ENCODE results near the gene KANK4. TPM values are rescaled to one million over a fixed set of nuclear protein-coding genes. Genes with fewer than 3 reads are reported as not detected.

KANK4 gene
- total and polyA plus RNA-seq, 8 donors, result 2.4 to 12.5 (median 8.6) TPM

DNA sequence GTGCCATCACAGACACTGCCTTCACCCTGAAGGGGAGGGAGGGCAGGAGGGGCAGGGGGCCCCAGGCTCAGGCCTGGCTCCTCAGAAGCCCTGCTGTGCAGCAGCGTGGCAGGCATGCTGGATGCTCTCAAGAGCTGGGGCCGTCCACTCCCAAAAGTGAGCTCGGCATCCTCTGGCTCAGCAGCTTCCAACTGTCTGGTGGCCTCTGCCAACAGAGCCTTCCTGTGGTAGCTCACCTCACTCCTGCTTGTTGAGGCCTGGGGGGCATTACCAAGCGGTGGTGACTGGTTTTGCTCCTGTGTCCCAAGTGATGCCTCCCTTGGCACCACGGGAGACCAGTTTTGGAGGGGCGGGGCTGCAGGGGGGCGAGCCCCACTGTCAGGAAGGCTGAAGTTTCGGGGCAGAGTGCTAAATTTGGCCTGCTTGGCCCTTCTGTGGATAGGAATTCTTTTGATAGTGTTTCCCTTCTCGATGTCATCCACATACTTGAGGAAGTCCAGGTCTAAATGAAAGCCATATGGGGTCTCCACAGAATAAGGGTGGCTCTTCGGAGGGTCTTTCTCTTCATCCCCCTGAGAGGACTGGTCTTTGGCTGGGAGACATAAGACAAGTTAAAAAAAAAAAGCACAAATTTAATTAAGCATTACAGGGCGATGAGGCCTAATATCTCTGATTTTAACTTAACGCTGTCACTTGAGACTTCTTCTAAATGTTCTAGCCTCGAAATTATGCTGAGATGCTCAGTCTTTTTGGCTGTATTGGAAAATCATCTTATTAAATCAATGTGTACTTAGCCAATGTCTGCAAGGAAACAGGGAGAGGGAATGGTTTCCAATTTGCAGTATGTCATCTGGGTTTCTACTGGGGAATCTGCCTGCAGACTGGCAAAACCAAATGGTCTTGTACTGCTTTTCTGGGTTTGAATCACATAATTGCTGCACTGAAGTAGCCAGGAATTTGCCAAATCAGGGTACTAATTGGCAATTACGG is 44.4 kb downstream of the KANK4 start:
- ATAC-seq, result no peak
- H3K27ac ChIP-seq, result no peak overlapping the region
- no peaks in the 10 kb centered on the region for H3K9me3 ChIP-seq
- H3K27me3 ChIP-seq, result no peaks in the 10 kb centered on the region
- 91% methylated on average over 14 of the region's 14 CpGs for WGBS, 2 donors
- intact Hi-C loops (cut with DNase I), result no loop called here
- H3K4me3 ChIP-seq, result no peak overlapping the region
- no peaks in the 10 kb centered on the region for H3K4me1 ChIP-seq
- H3K36me3 ChIP-seq, result peaks cover 0 to 5% (median 0%) of the 10 kb centered on the region in 3 donors
- DNase-seq, result no peak
- FAIRE-seq, result no peak
- TF ChIP-seq, protein P1, sequence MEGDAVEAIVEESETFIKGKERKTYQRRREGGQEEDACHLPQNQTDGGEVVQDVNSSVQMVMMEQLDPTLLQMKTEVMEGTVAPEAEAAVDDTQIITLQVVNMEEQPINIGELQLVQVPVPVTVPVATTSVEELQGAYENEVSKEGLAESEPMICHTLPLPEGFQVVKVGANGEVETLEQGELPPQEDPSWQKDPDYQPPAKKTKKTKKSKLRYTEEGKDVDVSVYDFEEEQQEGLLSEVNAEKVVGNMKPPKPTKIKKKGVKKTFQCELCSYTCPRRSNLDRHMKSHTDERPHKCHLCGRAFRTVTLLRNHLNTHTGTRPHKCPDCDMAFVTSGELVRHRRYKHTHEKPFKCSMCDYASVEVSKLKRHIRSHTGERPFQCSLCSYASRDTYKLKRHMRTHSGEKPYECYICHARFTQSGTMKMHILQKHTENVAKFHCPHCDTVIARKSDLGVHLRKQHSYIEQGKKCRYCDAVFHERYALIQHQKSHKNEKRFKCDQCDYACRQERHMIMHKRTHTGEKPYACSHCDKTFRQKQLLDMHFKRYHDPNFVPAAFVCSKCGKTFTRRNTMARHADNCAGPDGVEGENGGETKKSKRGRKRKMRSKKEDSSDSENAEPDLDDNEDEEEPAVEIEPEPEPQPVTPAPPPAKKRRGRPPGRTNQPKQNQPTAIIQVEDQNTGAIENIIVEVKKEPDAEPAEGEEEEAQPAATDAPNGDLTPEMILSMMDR (IDR thresholded peaks at IDR 0.05), result no peak

DNA sequence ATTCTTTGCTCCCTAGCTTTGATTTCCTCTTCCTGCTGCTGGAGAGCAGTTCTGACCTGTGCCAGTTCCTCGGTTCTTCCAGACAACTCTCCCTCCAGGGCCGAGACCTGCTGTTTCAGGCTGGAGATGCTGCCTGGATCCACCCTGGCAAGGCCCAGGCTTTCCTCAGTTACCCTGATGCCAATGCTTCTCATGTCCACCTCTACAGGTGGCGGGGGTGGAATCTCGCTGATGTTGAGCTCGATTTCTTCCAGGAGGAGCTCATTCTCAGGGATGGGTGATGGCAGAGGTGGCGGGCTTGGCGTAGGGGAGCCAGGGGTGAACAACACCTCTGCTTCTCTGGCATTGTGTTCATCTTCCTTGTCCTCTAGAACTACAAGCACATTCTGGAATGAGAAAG is 45.3 kb downstream of the KANK4 start:
- TF ChIP-seq, protein P1 (IDR thresholded peaks at IDR 0.05), result no peak
- H3K27me3 ChIP-seq, result no peaks in the 10 kb centered on the region
- DNase-seq (no peak), ATAC-seq (no peak), FAIRE-seq (no peak)
- H3K9me3 ChIP-seq, result no peaks in the 10 kb centered on the region
- no peaks in the 10 kb centered on the region for H3K4me1 ChIP-seq
- H3K4me3 ChIP-seq, result no peak overlapping the region
- peaks cover 0 to 5% (median 0%) of the 10 kb centered on the region in 3 donors for H3K36me3 ChIP-seq
- H3K27ac ChIP-seq, result no peak overlapping the region
- intact Hi-C loops (cut with DNase I), result no loop called here
- 96 to 99% methylated on average over 7 of the region's 7 CpGs for WGBS, 2 donors

DNA sequence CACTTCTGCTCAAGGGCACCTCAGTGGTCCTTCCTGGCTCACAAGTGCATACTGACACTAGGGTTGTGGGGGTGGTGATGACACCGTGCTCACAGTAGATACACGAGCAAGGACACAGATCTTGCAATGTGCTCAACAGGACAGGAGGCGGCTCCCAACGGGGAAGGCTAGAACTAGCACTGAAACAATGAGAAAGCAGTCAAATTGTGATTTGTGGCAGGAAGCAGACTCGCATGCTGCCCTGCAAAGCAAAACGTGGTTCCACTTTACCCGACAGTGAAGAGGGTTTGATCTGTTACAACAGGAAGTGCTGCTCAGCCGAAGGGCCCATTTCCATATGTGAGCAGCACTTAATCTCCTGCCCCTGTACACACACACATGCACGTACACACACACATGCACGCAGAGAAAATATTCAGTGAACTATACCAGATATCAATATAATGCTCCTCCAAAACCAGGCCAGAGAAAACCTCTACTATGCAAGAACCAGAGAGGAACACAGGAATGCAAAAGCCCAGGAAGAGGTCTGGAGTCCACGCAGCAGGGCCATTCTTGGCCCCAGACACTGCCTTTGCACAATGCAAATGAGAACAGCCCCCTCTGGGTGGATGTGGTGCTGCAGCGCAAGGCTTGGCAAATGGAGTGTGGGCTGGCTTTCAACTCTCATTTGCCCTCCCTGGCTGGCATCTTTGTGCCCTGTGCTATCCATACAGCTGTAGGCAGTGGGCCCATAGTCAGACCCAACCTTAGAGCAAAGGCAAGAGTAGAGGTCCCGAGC is 47.1 kb downstream of the KANK4 start:
- ATAC-seq (no peak), DNase-seq (no peak), FAIRE-seq (no peak)
- H3K4me1 ChIP-seq, result peaks cover 0 to 12% (median 0%) of the 10 kb centered on the region in 3 donors
- intact Hi-C loops (cut with DNase I), result no loop called here
- peaks cover 0 to 5% (median 0%) of the 10 kb centered on the region in 3 donors for H3K36me3 ChIP-seq
- no peak overlapping the region for H3K4me3 ChIP-seq
- H3K27me3 ChIP-seq, result no peaks in the 10 kb centered on the region
- H3K9me3 ChIP-seq, result no peaks in the 10 kb centered on the region
- 82 to 86% methylated on average over 13 of the region's 13 CpGs for WGBS, 2 donors
- TF ChIP-seq, protein P1 (IDR thresholded peaks at IDR 0.05), result no peak
- H3K27ac ChIP-seq, result no peak overlapping the region

DNA sequence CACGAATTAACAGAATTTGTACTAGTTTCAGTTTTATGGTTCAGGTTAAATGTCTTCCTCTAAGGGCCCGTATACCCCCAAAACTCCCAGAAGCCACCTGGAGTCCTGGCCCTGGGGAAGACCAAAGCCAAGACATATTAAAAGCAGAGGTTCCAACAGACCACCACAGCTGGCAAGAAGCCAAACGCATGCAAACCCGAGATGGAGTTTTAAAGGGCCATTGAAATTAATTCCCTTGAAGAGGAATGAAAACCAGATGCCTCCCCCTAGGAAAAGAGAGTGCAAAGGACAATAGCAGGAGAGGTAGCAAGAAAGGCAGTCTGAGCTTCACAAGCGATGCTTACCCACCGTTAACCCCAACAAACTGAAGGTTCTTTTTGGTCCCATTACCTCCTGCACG is 48.1 kb downstream of the KANK4 start:
- peaks cover 0 to 5% (median 0%) of the 10 kb centered on the region in 3 donors for H3K36me3 ChIP-seq
- H3K27me3 ChIP-seq, result no peaks in the 10 kb centered on the region
- intact Hi-C loops (cut with DNase I), result no loop called here
- no peak overlapping the region for H3K4me3 ChIP-seq
- no peak for FAIRE-seq
- peaks cover 0 to 12% (median 0%) of the 10 kb centered on the region in 3 donors for H3K4me1 ChIP-seq
- no peaks in the 10 kb centered on the region for H3K9me3 ChIP-seq
- WGBS, 2 donors, result 71 to 74% methylated on average over 7 of the region's 7 CpGs
- TF ChIP-seq, protein P1 (IDR thresholded peaks at IDR 0.05), result no peak
- no peak for DNase-seq
- H3K27ac ChIP-seq, result no peak overlapping the region
- ATAC-seq, result no peak
